Measurements from ENCODE around the gene FAM83B.

Gene FAM83B

DNA sequence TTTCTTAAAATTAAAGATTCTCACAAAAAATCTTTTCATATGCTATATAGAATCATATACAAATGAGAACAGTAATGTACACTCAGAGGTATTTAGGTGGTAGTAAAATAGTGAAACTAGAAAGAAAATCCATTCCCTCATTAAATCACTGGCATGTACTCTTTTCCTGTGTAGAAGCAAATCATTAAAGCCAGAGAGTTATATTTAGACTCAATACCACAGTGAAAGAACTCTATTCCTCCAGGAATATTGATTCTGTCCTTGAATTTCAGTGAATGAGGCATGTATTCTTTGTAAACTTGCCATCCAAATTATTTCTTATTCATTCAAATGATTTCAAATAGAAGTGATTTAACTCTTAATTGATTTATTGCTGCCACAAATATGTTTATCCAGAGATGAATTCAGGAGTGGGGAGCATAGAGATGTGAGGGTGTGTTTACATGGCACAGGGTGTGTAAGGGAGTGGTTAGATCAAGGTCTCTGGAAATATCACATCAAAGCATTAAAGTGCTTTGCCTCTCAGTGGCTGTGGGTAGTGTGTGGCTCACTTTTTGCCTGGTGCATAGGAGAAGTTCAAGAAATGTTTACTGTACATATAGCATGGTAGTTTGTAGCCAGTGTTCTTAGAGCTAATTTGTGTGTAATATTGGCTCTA is 141.2 kb downstream of the FAM83B start:
- no peak for DNase-seq

DNA sequence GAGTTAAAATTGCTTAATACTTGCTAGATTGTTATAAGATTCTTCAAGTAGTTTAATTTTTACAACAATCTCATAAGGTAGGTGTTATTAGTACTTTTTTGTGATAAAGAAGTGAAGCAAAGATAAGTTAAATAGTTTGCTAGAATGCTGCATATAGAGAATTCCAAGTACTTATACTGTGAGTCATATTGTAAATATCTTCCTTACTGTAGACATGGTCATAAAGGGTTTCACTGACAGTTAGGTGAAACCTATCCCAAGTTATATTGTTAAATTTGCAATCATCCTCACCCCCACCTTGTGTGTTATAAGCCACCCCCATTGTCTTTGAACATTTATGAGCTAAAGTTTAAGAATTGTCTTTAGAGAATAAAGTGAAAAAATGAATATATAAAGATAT is 142.0 kb downstream of the FAM83B start:
- DNase-seq = no peak

- no peak for DNase-seq
These were observed 143.4 kb downstream of the FAM83B start for GRCh38 chr6:54990001-54990400.
